C4-2B (cell line): ENCODE results near the gene PYROXD2.

ENCODE experiments used
- CTCF ChIP-seq: fragments of 450-650 bp; conservative IDR thresholded peaks from 2 replicates; pipeline ENCODE4 v1.5.1; 2017; ENCODE audit warnings: mild to moderate bottlenecking
- ZFX ChIP-seq: fragments of 450-650 bp; IDR thresholded peaks from 2 replicates; pipeline ENCODE4 v1.6.1; 2017

- TF ChIP-seq CTCF (no peak), ZFX (no peak)
Observed at GRCh38 chr10:98391065-98391464, 23.9 kb downstream of the PYROXD2 start.
